ENCODE data around the gene PLA2G4D. TPM values are rescaled to one million over a fixed set of nuclear protein-coding genes. Genes with fewer than 3 reads are reported as not detected.

The PLA2G4D gene
- polyA plus RNA-seq, 1 of the 3 experiments (the other 2 are of a cell fraction) = not detected

- no peak for TF ChIP-seq PBX3 (IDR thresholded peaks at IDR 0.05)
- TF ChIP-seq MAX (IDR thresholded peaks at IDR 0.05; ENCODE audit: low read depth) = no peak
- no peak for TF ChIP-seq YY1 (IDR thresholded peaks at IDR 0.05; ENCODE audit: low read depth)
- TF ChIP-seq TCF12 (IDR thresholded peaks at IDR 0.05) = no peak
- TF ChIP-seq NRF1 (IDR thresholded peaks at IDR 0.05; ENCODE audit: low read depth, low read length) = no peak
- no peak for TF ChIP-seq REST (IDR thresholded peaks at IDR 0.05; ENCODE audit: low read depth, low read length)
- no peak for TF ChIP-seq SIN3A (IDR thresholded peaks at IDR 0.05; ENCODE audit: borderline replicate concordance, low read depth, low read length)
Measured at GRCh38 chr15:42027521-42027920, 66.8 kb downstream of the PLA2G4D start (continued).

GRCh38 chr15:42024303-42024702 is 70.1 kb downstream of the PLA2G4D start:
- no peaks in the 10 kb centered on the region for H3K9me2 ChIP-seq
- no peaks in the 10 kb centered on the region; the same call in 1 of the 2 replicates for H3K27me3 ChIP-seq (ENCODE audit: insufficient read depth)
- no peaks in the 10 kb centered on the region for H3K36me3 ChIP-seq (replicated peaks in 1 of 2; ENCODE audit: control insufficient read depth in 1 of 2, insufficient read depth in 2 of 2, low read length in 1 of 2)
- H3K79me2 ChIP-seq (ENCODE audit: insufficient read depth) = no peaks in the 10 kb centered on the region
- H4K20me1 ChIP-seq (ENCODE audit: insufficient read depth) = no peaks in the 10 kb centered on the region
- no peak overlapping the region for H3K4me3 ChIP-seq (ENCODE audit: low read depth in 2 of 2, low read length in 1 of 2)
- H3K4me1 ChIP-seq (ENCODE audit: control insufficient read depth in 1 of 2, insufficient read depth in 2 of 2, low read depth in 1 of 2, low read length in 1 of 2) = peaks cover 0 to 3% of the 10 kb centered on the region in 2 experiments; a peak in 1 of 4 replicates
- POLR2A ChIA-PET = no interaction called here
- DNase-seq = no peak
- no peaks in the 10 kb centered on the region for H3F3A ChIP-seq (replicated peaks; ENCODE audit: insufficient read depth)
- no peak overlapping the region for H2AFZ ChIP-seq (ENCODE audit: low read depth)
- no peak overlapping the region for H3K9ac ChIP-seq
- no peak overlapping the region for H3K27ac ChIP-seq (ENCODE audit: low read depth in 2 of 2, low read length in 1 of 2)
- no peaks in the 10 kb centered on the region for H3K9me3 ChIP-seq
- CTCF ChIA-PET = interaction anchor here (1.1 to 1.5 kb wide), 3 partner anchors 27 to 39 kb away, joined by 3 to 4 read pairs (median 3); no protein-coding TSS in a partner anchor
- H3K4me2 ChIP-seq = no peak overlapping the region
- TF ChIP-seq GABPA (IDR thresholded peaks at IDR 0.05; ENCODE audit: low read depth) (no peak), RXRA (IDR thresholded peaks at IDR 0.05; ENCODE audit: borderline replicate concordance, low read depth) (no peak), TCF12 (IDR thresholded peaks at IDR 0.05) (no peak), USF1 (IDR thresholded peaks at IDR 0.05; ENCODE audit: borderline replicate concordance, low read depth) (no peak), MEF2A (IDR thresholded peaks at IDR 0.05; ENCODE audit: borderline replicate concordance, low read depth) (no peak), TAF1 (IDR thresholded peaks at IDR 0.05; ENCODE audit: borderline replicate concordance, low read depth, low read length) (no peak), RAD21 (IDR thresholded peaks at IDR 0.05; ENCODE audit: low read length) (no peak), SMC3 (IDR thresholded peaks at IDR 0.05; ENCODE audit: low read depth, low read length) (no peak), FOXJ3 (CRISPR knock-in tag; IDR thresholded peaks at IDR 0.05) (no peak), CHD2 (IDR thresholded peaks at IDR 0.05; ENCODE audit: low read length, partially characterized antibody) (no peak), ELF1 (IDR thresholded peaks at IDR 0.05) (no peak), PBX3 (IDR thresholded peaks at IDR 0.05) (no peak), TEAD4 (IDR thresholded peaks at IDR 0.05; ENCODE audit: borderline replicate concordance, insufficient read depth) (no peak), FOXM1 (IDR thresholded peaks at IDR 0.05; ENCODE audit: low read depth) (no peak), IRF3 (IDR thresholded peaks at IDR 0.05; ENCODE audit: low read depth, low read length) (no peak), RCOR1 (IDR thresholded peaks at IDR 0.05; ENCODE audit: low read length) (no peak), EP300 (IDR thresholded peaks at IDR 0.05; ENCODE audit: borderline replicate concordance in 1 of 2, low read depth in 1 of 2, low read length in 1 of 2) (no peak), SIN3A (IDR thresholded peaks at IDR 0.05; ENCODE audit: borderline replicate concordance, low read depth, low read length) (no peak)
- 70% methylated on average over 2 of the region's 4 CpGs for WGBS (ENCODE audit: low lambda C conversion rate)

Measured in SK-N-SH (cell line).